HepG2 (cell line): ENCODE measurements around the gene CUL2. TPM values are rescaled to one million over a fixed set of nuclear protein-coding genes. Genes with fewer than 3 reads are reported as not detected.

ENCODE experiments used
- BCL6 ChIP-seq: IDR thresholded peaks from 2 replicates; pipeline ENCODE4 v1.6.1; 2016; ENCODE audit warnings: missing genetic modification reagents, missing compliant biosample characterization
- ESRRA ChIP-seq: sonication (generic); formaldehyde crosslinking; IDR thresholded peaks from 2 replicates; pipeline ENCODE4 v1.5.1; 2020; ENCODE audit warnings: mild to moderate bottlenecking, low read depth, missing genetic modification reagents
- KMT2B ChIP-seq: IDR thresholded peaks from 2 replicates; pipeline ENCODE4 v1.6.1; 2016; ENCODE audit warnings: missing genetic modification reagents, missing compliant biosample characterization
- NBN ChIP-seq: fragments of 450-650 bp; conservative IDR thresholded peaks from 2 replicates; pipeline ENCODE4 v1.6.1; 2017
- RBFOX2 ChIP-seq: fragments of 200-400 bp; formaldehyde crosslinking; IDR thresholded peaks from 2 replicates; pipeline ENCODE4 v1.6.1; 2017; ENCODE audit warnings: low read depth, mild to moderate bottlenecking, low read length
- SNAI1 ChIP-seq: sonication (generic); formaldehyde crosslinking; IDR thresholded peaks from 2 replicates; pipeline ENCODE4 v1.5.0; 2020; ENCODE audit warnings: mild to moderate bottlenecking, missing genetic modification reagents, borderline replicate concordance
- SNAPC2 ChIP-seq: sonication (generic); formaldehyde crosslinking; IDR thresholded peaks from 2 replicates; pipeline ENCODE4 v1.8.1; 2022; ENCODE audit warnings: mild to moderate bottlenecking, missing genetic modification reagents
- TFE3 ChIP-seq: IDR thresholded peaks from 2 replicates; pipeline ENCODE4 v1.6.1; 2016
- THAP11 ChIP-seq: IDR thresholded peaks from 2 replicates; pipeline ENCODE4 v1.6.1; 2016; ENCODE audit warnings: missing biosample characterization, missing genetic modification reagents
- THAP8 ChIP-seq: sonication (generic); formaldehyde crosslinking; IDR thresholded peaks from 2 replicates; pipeline ENCODE4 v1.5.1; 2020; ENCODE audit warnings: missing genetic modification reagents, mild to moderate bottlenecking, borderline replicate concordance
- ZBTB3 ChIP-seq: sonication (generic); formaldehyde crosslinking; IDR thresholded peaks from 2 replicates; pipeline ENCODE4 v1.4.0; 2020; ENCODE audit warnings: low read depth, mild to moderate bottlenecking, moderate library complexity, missing genetic modification reagents, borderline replicate concordance
- ZFP82 ChIP-seq: sonication (generic); formaldehyde crosslinking; IDR thresholded peaks from 2 replicates; pipeline ENCODE4 v1.5.1; 2020; ENCODE audit warnings: mild to moderate bottlenecking, missing genetic modification reagents, borderline replicate concordance
- ZNF235 ChIP-seq: sonication (generic); formaldehyde crosslinking; IDR thresholded peaks from 2 replicates; pipeline ENCODE4 v1.8.1; 2023; ENCODE audit warnings: mild to moderate bottlenecking, missing genetic modification reagents, borderline replicate concordance
- ZNF451 ChIP-seq: sonication (generic); formaldehyde crosslinking; IDR thresholded peaks from 2 replicates; pipeline ENCODE4 v1.5.0; 2020; ENCODE audit warnings: mild to moderate bottlenecking, missing genetic modification reagents
- ZNF615 ChIP-seq: sonication (generic); formaldehyde crosslinking; IDR thresholded peaks from 2 replicates; pipeline ENCODE4 v1.5.0; 2020; ENCODE audit warnings: mild to moderate bottlenecking, missing genetic modification reagents, borderline replicate concordance
- ZNF737 ChIP-seq: sonication (generic); formaldehyde crosslinking; IDR thresholded peaks from 2 replicates; pipeline ENCODE4 v1.5.0; 2020; ENCODE audit warnings: missing genetic modification reagents, mild to moderate bottlenecking, borderline replicate concordance
- ZNF775 ChIP-seq: sonication (generic); formaldehyde crosslinking; IDR thresholded peaks from 2 replicates; pipeline ENCODE4 v1.4.0; 2020; ENCODE audit warnings: missing genetic modification reagents, mild to moderate bottlenecking, moderate library complexity, borderline replicate concordance
- ZNF784 ChIP-seq: sonication (generic); formaldehyde crosslinking; IDR thresholded peaks from 2 replicates; pipeline ENCODE4 v1.5.1; 2020; ENCODE audit warnings: missing genetic modification reagents, mild to moderate bottlenecking, borderline replicate concordance
- polyA plus RNA-seq, 8 experiments: library from polyadenylated mRNA; depleted of rRNA in 3 of 8; stranded (reverse) in 7 of 8; unstranded in 1 of 8; fragments of >200 nt; fragmentation: Illumina TruSeq in 4 of 8; extraction: Trizol in 4 of 8; gene quantifications; 2 replicates each; pipeline versions ENCODE4 v1.2.1 to v1.2.3, GENCODE V29; 2011 to 2016; ENCODE audit warnings: low read depth in 4 of 8, missing spikeins in 1 of 8, mixed read lengths in 1 of 8; ENCODE audit not compliant: insufficient read depth in 1 of 8
- total RNA-seq, 5 experiments: library from RNA; depleted of rRNA; stranded (reverse); fragments of >200 nt; fragmentation: Illumina TruSeq; extraction: Trizol; gene quantifications; 2 replicates each; pipeline ENCODE4 v1.2.3, GENCODE V29; 2016; ENCODE audit warnings: low read depth in 1 of 5
- TF ChIP-seq, protein P1 (sequence below): sonication (generic); formaldehyde crosslinking; IDR thresholded peaks from 2 replicates; pipeline ENCODE4 v1.8.0; 2022; ENCODE audit warnings: missing genetic modification reagents, mild to moderate bottlenecking, inconsistent platforms, borderline replicate concordance
- TF ChIP-seq, protein P2 (sequence below): sonication (generic); formaldehyde crosslinking; IDR thresholded peaks from 2 replicates; pipeline ENCODE4 v1.4.0; 2020; ENCODE audit warnings: mild to moderate bottlenecking, missing genetic modification reagents
- TF ChIP-seq, protein P3 (sequence below): sonication (generic); formaldehyde crosslinking; IDR thresholded peaks from 2 replicates; pipeline ENCODE4 v1.5.0; 2020; ENCODE audit warnings: mild to moderate bottlenecking, missing genetic modification reagents, moderate library complexity
- TF ChIP-seq, protein P4 (sequence below): sonication (generic); formaldehyde crosslinking; IDR thresholded peaks from 2 replicates; pipeline ENCODE4 v1.5.0; 2020; ENCODE audit warnings: missing genetic modification reagents

The CUL2 gene
- total and polyA plus RNA-seq, 2 of the 13 experiments (the other 11 are each of a cell fraction or from before 2014, with no cell fraction given): 9.6 to 33.1 TPM

DNA sequence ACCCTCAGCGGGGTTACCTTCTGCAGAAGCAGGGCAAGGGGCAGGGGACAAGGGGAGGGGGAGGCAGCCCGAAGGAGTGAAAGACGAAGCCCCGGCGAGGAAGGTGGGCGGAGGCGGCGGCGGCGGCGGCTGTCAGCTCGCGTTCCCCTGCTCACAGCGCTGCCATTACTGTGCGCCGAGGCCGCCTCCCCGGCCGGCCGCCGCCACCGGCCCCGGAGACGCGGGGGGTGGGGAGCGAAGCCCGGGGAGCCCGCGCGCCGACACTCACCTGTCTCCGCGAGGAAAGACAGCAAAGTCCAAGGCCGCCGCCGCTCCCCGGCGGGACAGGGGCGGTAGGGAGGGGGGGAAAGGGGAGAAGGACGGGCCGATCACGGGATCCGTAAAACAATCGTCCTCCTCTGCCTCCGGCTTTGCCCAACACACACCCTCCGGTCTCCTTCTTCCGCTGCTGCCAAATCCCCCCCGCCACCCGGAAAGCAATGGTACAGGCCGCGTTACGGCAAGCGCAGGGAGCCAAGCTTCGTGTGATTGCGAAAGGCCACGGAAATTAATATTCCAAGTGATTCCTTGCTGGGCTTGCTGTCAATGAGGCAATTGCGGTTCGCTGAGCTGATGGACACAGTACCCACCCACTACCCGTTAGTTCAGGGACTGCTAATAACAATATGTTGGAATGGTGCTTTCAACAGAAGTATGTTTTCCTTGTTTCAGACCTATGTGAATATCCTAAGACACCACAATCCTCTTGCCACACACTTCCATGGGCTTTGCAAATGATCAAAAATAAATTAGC lies at the start of gene CUL2 (continued):
- TF ChIP-seq SNAPC2: no peak
- TF ChIP-seq THAP8 (CRISPR knock-in tag): no peak
- TF ChIP-seq ZBTB3 (CRISPR knock-in tag): no peak
- TF ChIP-seq NBN: no peak
- peak; percentile 34; the same call in 1 of the 2 replicates for TF ChIP-seq ZNF784 (CRISPR knock-in tag)
- no peak for TF ChIP-seq ZNF235 (CRISPR knock-in tag)
- TF ChIP-seq, protein P1, sequence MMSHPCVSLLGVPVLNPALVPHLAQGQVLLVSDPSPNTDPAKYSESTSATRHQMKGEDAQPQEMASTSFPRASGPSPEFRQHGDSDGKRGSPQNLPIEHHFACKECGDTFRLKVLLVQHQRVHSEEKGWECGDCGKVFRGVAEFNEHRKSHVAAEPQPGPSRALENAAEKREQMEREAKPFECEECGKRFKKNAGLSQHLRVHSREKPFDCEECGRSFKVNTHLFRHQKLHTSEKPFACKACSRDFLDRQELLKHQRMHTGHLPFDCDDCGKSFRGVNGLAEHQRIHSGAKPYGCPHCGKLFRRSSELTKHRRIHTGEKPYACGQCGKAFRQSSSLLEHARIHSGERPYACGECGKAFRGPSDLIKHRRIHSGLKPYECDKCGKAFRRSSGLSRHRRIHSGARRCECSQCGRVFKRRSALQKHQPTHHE: 0 out of 2 replicates have a peak, but pooled peaks have one; percentile 69
- TF ChIP-seq THAP11: peak; percentile 91
- TF ChIP-seq TFE3 (CRISPR knock-in tag): peak; percentile 62
- peak; percentile 94 for TF ChIP-seq KMT2B
- TF ChIP-seq, protein P2, sequence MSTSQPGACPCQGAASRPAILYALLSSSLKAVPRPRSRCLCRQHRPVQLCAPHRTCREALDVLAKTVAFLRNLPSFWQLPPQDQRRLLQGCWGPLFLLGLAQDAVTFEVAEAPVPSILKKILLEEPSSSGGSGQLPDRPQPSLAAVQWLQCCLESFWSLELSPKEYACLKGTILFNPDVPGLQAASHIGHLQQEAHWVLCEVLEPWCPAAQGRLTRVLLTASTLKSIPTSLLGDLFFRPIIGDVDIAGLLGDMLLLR: no peak
- TF ChIP-seq RBFOX2: peak; percentile 83
- TF ChIP-seq, protein P3, sequence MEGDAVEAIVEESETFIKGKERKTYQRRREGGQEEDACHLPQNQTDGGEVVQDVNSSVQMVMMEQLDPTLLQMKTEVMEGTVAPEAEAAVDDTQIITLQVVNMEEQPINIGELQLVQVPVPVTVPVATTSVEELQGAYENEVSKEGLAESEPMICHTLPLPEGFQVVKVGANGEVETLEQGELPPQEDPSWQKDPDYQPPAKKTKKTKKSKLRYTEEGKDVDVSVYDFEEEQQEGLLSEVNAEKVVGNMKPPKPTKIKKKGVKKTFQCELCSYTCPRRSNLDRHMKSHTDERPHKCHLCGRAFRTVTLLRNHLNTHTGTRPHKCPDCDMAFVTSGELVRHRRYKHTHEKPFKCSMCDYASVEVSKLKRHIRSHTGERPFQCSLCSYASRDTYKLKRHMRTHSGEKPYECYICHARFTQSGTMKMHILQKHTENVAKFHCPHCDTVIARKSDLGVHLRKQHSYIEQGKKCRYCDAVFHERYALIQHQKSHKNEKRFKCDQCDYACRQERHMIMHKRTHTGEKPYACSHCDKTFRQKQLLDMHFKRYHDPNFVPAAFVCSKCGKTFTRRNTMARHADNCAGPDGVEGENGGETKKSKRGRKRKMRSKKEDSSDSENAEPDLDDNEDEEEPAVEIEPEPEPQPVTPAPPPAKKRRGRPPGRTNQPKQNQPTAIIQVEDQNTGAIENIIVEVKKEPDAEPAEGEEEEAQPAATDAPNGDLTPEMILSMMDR (CRISPR knock-in tag): 0 out of 2 replicates have a peak, but pooled peaks have one; percentile 4
- TF ChIP-seq, protein P4, sequence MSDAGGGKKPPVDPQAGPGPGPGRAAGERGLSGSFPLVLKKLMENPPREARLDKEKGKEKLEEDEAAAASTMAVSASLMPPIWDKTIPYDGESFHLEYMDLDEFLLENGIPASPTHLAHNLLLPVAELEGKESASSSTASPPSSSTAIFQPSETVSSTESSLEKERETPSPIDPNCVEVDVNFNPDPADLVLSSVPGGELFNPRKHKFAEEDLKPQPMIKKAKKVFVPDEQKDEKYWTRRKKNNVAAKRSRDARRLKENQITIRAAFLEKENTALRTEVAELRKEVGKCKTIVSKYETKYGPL (CRISPR knock-in tag): no peak
- TF ChIP-seq ZNF451: no peak
- TF ChIP-seq ESRRA (CRISPR knock-in tag): no peak
- no peak for TF ChIP-seq ZNF615 (CRISPR knock-in tag)
- TF ChIP-seq ZNF737 (CRISPR knock-in tag): no peak
- 0 out of 2 replicates have a peak, but pooled peaks have one; percentile 34 for TF ChIP-seq BCL6
- TF ChIP-seq ZFP82 (CRISPR knock-in tag): no peak
- TF ChIP-seq SNAI1 (CRISPR knock-in tag): no peak
- TF ChIP-seq ZNF775: no peak
